NCI-H510A treated with DMSO at 0.1 percent for 48 hours (cell line): ENCODE results near the gene OST4.

Experiments used
- DNase-seq: peaks from one replicate; lab custom pipeline; 2025; lab: John Stamatoyannopoulos, UW

The OST4 gene

DNA sequence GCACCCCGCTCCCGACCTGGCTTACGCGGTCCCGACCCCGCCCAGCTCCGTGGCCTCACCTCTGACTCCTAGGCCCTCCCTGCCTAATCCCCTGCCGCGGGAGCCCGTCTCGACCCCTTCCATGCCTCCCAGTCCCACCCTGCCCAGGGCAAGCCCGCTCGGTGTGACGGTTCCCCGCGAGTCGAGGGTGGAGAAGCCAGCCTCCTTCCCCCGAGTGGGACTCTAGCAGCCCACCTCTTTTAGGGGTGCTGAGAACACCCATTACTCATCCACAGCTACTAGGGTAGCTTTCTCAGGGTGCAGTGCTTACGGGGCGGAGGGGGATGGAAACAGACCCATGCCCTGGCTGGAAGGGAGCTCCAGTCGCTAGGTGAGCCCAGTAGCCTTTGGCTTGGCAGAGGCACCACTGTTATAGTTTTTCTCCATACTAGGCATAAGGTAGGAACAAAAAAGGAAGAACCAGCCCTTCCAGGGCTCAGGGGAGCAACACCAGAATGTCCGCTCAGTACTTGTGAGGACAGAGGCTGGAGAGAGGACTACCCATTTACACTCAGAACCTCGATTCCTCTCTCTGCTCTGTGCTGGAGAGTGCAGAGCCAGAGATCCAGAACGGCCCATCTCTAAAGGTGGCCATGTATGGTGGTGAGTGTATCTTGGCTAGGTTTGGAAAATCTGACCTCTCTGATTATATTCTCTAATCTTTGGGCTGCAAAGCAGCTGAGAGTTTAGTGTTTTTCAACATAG is 19.4 kb downstream of the OST4 start:
- no peak for DNase-seq

DNA sequence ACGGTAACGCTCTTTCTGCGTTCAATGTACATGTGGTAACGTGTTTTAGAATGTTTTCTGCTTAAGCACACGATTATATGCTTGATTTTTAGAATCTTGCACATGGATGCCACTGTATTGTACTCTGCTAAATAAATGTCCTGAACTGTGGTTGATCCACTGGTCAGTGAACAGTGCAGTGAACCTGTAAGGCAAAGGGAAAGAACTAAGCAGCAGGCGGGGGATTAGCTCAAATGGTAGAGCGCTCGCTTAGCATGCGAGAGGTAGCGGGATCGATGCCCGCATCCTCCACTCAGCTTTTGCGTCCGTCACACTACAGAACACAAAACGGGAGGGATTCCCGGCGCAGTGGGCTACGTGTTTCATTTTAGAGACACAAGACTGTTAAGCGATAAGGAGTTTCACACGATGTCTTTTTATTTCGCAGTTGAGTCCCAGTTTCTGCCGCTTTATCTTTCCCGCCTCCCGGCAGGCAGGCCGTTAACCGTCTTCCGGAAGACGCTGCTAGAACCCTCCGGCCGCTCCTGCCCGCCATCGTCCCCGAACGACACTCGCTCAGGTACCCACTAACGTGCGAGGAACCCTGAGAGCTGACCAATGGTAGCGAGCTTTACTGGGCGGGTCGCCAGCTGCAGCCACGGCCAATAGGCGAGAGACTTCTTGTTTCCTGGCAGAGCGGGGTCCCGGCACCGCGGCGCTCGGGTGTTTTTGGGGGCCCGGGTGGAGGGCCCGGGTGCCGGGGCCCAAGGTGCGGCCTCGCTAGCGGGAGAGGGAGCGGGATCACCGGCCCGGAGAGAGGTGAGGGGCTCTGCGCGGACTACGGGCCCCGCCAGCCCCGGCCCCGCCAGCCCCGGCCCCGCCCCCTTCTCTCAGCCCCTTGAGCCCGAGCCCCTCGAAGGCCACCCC is 20.2 kb downstream of the OST4 start, which contains the start of gene AGBL5:
Gene AGBL5, plus strand, starts transcription at position 673 of the 906 bp plus-strand sequence. CDS start 1,291 bp downstream, outside the sequence.
- peak; percentile 91 for DNase-seq

GRCh38 chr2:27050281-27050995 is 21.0 kb downstream of the OST4 start:
- peak; percentile 93 for DNase-seq

DNA sequence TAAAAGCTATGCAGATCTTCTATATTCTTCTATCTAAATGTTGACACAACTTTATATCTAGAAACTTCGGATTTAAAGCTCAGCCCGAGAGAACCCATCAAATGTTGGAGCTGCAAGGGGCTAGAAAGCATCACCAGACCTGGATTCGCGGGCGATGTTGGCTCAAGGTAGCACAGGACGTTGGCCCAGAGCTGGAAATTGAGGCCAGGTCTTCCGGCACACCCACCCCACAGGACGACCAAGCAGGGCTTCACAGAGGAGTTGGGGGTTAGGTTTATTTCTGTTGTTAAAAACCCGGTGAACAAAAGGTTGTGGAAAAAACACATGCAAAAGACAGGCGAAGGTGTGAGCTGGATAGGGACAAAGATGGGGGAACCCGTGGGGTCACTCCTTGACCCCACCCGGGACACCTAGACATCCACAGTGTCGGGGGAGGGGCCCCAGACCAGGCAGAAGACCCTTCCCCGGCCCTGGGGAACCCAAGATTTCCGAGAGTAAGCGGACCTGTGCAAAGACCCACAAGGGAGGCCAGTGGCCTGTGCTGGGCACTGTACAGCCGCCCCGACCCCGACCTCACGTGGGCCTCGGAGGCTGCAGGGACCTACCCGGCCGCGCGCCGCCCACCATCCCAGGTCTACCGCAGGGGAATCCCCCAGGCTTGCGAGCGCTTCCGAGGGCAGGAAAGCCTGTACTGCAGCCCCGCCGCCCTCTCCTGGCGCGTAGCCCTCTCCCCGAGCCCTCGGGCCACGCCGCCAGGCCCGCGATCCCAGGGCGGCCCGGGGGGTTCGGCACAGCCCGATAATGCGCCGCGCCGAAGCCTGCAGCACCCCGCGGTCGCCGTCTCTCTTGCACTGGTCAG is 21.8 kb downstream of the OST4 start:
- DNase-seq = no peak

- no peak for DNase-seq
These were observed 28.3 kb downstream of the OST4 start for GRCh38 chr2:27042985-27043634.

GRCh38 chr2:27042159-27042661 is 29.2 kb downstream of the OST4 start:
- DNase-seq = peak; percentile 46

- DNase-seq = no peak
These were observed 29.7 kb downstream of the OST4 start for GRCh38 chr2:27041752-27042151.

- no peak for DNase-seq
These were observed 31.2 kb downstream of the OST4 start for GRCh38 chr2:27040282-27040681.

GRCh38 chr2:27039871-27040270 is 31.6 kb downstream of the OST4 start:
- no peak for DNase-seq

DNA sequence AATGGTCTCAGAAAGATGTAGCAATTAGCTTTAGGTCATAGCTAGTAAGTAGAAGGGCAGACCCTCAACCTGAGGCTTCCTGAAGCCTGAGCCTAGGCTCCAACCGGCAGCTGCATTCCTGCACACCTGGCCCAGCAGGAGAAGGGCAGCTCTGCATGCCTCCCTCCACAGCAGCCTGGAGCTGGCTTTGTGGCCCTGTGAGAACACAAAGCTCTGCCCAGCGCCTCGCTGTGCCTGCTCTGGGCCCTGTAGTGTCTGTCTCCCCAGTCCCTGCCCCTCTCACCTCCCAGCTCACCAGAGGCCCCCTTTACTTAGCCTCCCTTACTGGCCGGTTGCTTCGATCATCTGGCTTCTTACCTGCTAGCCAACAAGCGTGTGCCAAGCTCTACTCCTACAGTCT is 32.0 kb downstream of the OST4 start:
- no peak for DNase-seq

DNA sequence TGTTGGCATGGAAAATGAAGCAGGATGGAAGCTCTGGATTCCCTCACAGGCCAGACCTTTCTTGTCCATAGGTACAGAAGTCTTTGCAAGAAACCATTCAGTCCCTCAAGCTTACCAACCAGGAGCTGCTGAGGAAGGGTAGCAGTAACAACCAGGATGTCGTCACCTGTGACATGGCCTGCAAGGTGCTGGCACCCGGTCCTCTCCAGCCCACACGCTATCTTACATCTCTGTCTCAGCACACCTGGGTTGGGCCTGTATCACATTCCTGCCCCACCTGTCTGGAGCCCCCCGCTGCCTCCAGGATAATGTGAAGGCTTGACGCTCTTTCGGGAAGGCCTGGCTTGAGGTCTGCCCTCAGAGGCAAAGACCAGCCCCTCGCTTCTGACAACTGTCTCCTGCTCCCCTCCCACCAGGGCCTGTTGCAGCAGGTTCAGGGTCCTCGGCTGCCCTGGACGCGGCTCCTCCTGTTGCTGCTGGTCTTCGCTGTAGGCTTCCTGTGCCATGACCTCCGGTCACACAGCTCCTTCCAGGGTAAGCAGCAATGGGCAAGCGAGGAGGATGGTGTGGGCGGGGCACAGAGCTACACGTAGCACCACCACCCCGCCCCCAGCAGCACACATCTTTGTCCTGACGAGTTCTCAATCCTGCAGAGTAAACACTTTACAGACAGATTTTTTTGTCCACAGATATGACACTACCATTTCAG is 32.7 kb downstream of the OST4 start:
- no peak for DNase-seq

DNA sequence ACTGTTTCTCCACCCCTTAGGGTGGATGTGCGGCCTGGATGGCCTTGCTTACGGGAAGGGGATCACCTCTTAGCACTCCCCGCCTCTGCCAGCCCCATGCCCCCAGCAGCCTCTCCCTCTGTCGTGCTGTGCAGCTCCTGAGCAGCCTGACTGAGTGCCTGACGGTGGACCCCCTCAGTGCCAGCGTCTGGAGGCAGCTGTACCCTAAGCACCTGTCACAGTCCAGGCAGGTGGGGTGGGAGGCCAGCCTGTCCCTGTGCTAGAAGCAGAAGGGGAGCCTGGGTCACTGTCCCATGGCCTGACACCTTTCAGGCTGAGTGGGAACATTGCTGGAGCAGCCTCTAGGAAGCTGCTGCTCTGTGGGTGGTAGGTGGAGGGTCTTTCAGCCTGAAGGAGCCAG is 33.4 kb downstream of the OST4 start:
- DNase-seq = no peak

- DNase-seq = no peak
These were observed 38.1 kb downstream of the OST4 start for GRCh38 chr2:27033253-27033852.

- peak; percentile 82 for DNase-seq
These were observed 38.8 kb downstream of the OST4 start, which contains the start of gene TMEM214 for GRCh38 chr2:27032495-27033252. Gene TMEM214, plus strand, starts transcription at chr2:27032965. Its CDS starts 51 bp downstream, at chr2:27033016.

- DNase-seq = no peak
These were observed 42.4 kb downstream of the OST4 start for GRCh38 chr2:27029051-27029450.

GRCh38 chr2:27027211-27027651 is 44.2 kb downstream of the OST4 start:
- no peak for DNase-seq

DNA sequence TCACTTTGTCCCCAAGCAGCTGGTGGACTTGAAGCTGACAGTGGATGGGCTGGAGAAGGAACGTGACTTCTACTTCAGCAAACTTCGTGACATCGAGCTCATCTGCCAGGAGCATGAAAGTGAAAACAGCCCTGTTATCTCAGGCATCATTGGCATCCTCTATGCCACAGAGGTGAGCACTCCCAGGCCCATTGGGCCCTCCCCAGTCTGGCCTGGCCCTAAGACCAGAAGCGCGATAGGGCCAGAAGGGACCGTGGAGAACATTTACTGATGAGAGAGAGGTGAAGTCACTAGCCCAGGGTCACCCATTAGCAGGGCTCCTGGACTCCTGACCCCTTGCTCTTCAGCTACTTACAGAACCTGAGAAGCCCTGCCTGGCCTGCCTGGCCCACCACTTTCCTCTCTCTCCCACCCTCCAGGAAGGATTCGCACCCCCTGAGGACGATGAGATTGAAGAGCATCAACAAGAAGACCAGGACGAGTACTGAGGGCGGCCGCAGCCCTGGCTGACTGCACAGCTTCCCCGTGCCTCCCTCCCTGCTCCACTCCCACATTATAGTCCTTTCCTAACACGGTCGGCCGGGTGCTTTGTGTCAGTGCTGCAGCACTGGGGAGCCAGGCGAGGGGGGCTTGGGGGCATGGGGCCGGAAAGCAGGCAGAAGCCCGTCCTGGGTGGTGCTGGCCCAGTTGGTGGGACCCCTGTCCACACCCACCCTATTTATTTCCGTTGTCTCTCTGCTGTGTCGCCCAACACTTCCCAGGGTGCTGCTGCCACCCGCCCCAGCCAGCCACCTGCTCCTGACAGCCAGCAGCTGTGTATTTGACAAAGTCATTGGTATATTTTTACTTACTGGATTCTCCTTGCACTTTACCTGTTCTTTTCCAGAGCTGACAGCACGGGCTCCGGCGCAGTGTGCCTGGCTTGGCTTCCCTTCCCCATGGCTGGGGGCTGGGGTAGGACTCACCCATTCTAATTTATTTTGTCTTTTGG is 45.3 kb downstream of the OST4 start:
- no peak for DNase-seq
